Vagina (tissue), 2 donors: ENCODE data around the gene BCL6B.

ENCODE experiments used
- CTCF ChIP-seq, 3 experiments: fragments of 450-650 bp in 2 of 3; fragments of 200-600 bp in 1 of 3; sonication (generic) in 1 of 3; IDR thresholded peaks; one replicate each; pipeline ENCODE4 v1.5.1; 2017 to 2019; ENCODE audit warnings: antibody characterized with exemption in 3 of 3, mild to moderate bottlenecking in 2 of 3, moderate library complexity in 2 of 3
- POLR2AphosphoS5 ChIP-seq, 2 donors: sonication (generic); formaldehyde crosslinking; IDR thresholded peaks; one replicate each; pipeline ENCODE4 v1.9.0; 2017; ENCODE audit warnings: antibody characterized with exemption in 2 of 2, mild to moderate bottlenecking in 2 of 2, low read depth in 1 of 2; ENCODE audit not compliant: insufficient read depth in 1 of 2

DNA sequence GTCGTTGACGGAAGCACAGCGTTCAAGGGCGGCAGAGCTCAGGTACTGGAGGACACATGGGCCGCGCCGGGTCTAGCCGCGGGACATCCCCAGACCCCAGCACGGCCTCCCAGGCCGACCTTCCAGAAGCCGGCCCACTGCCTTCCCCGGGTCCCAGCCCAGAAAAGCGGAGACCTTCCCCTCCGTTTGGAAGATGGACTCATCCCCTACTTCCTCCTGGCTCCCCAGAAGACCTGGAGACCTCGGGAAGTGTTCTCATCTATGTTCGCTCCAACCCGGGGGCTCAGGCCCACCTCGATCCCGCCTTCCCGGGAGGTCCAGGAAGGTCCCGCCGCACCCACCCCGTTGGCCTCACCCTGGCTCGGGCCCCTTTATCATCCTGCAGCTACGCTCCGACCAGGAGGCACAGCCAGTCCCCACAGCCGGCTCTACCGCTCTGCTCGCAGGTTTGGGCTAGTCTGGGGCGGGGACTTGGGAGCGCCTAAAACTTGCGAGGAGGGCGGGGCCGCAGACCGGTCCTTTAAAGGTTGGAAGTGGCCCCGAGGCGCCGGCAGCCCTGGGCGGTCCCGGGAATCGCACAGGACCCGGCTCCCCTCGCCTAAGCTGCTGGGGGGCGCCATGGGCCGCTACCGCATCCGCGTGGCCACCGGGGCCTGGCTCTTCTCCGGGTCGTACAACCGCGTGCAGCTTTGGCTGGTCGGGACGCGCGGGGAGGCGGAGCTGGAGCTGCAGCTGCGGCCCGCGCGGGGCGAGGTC is 27.2 kb upstream of the BCL6B start, which contains the start of gene ALOX12:
- TF ChIP-seq POLR2AphosphoS5 (IDR thresholded peaks at IDR 0.05; ENCODE audit: insufficient read depth in 1 of 2, low read depth in 1 of 2) (peak in 1 of 2 donors; percentile 80), CTCF (IDR thresholded peaks at IDR 0.05) (no peak)
